GM21619 (cell line): ENCODE measurements around the gene CHST8.
"Not testable (repeated sequence)": the region's sequence is repeated elsewhere in the genome, so short reads cannot be mapped to it uniquely, and the experiment has no call there.

Source experiments
- ATAC-seq: cut with Tn5 transposase; IDR thresholded peaks from one replicate; pipeline ENCODE4 v1.9.1; 2021; ENCODE audit not compliant: unreplicated experiment

Gene CHST8

DNA sequence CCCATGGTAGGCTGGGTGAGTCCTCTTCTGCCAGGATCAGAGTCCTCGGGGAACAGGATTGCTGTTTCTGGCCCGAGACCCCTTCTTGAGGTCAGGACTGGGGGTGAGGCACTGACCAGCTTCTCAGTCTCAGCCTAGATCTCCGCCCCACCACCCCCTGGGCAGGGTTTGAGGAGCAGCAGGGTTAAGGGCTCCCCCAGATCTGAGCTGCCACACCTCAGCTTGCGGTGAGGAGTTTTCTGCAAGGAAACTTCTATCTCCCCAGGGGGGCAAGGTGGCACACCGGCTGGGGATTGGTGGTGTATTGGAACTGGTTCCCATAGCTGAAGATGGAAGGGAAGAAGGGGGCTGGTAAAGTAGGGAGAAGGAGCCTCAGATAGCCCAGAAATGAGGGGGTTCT lies 19.5 kb downstream of the CHST8 start:
- ATAC-seq = no peak

GRCh38 chr19:33641956-33642498 lies 20.3 kb downstream of the CHST8 start:
- ATAC-seq = no peak

- no peak for ATAC-seq
Observed at GRCh38 chr19:33644284-33644836, 22.6 kb downstream of the CHST8 start.

- no peak for ATAC-seq
Observed at GRCh38 chr19:33646306-33646705, 24.6 kb downstream of the CHST8 start.

GRCh38 chr19:33647146-33647545 lies 25.4 kb downstream of the CHST8 start:
- no peak for ATAC-seq

GRCh38 chr19:33649627-33650305 lies 28.0 kb downstream of the CHST8 start:
- no peak for ATAC-seq

- no peak for ATAC-seq
Observed at GRCh38 chr19:33653684-33654083, 31.9 kb downstream of the CHST8 start.

- ATAC-seq = no peak
Observed at GRCh38 chr19:33654840-33655508, 33.2 kb downstream of the CHST8 start.

DNA sequence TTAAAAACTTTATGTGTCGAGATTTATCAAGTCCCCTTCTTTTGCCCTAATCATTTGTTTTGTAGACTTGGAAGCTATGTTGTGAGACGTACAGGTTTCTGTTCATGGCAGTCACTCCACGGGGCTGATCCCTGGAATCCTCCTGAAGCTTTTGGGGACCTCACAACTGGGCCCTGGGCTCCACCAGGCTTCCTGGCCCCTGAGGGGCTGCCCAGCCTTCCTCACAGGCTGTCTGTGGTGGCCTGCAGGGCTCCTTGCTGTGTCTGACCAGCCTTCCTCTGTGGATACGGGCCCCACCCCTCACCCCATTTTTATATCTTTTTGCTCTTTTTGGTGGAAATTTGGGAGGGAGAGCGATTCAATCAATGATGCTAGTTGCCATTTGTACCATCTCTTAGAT lies 38.1 kb downstream of the CHST8 start:
- no peak for ATAC-seq

GRCh38 chr19:33660410-33661124 lies 38.8 kb downstream of the CHST8 start:
- no peak for ATAC-seq

GRCh38 chr19:33661336-33661735 lies 39.6 kb downstream of the CHST8 start:
- ATAC-seq = no peak

DNA sequence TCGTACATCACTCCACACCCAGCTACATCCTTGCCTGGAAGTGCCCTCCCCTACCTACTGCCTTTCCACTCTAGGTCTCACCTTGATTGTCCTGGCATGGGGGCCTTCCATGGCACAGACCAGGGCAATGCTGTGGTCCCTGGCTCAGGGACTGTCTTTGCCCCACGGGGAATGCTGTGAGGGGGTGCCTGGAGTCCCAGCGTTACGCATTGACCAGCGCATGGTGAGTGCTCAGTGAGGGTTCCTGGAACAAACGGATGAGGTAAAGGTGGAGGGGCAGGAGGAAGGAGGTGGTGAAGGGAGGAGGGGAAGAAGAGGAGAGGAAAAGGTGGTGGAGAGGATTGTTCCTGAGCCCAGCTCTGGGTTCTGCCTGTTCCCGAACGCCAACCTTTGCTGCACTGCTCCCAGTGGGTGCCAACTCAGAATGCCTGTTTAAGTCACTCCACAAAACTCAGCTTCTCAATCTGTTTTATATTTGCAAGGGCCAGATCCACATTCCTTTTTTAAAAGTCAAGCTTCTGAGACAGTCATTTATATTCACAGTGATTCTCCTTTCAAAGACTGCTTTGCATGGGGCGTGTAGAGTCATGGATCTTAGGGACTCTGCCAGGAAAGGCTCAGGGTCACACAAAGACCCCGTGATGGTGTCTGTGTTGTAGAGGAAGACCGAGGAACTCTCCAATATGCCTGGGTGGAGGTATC lies 40.8 kb downstream of the CHST8 start:
- no peak for ATAC-seq

- ATAC-seq = not testable (repeated sequence)
Observed at GRCh38 chr19:33663316-33663715, 41.6 kb downstream of the CHST8 start.

- no peak for ATAC-seq
Observed at GRCh38 chr19:33664744-33665143, 43.0 kb downstream of the CHST8 start.

GRCh38 chr19:33665776-33666595 lies 44.2 kb downstream of the CHST8 start:
- ATAC-seq = no peak

DNA sequence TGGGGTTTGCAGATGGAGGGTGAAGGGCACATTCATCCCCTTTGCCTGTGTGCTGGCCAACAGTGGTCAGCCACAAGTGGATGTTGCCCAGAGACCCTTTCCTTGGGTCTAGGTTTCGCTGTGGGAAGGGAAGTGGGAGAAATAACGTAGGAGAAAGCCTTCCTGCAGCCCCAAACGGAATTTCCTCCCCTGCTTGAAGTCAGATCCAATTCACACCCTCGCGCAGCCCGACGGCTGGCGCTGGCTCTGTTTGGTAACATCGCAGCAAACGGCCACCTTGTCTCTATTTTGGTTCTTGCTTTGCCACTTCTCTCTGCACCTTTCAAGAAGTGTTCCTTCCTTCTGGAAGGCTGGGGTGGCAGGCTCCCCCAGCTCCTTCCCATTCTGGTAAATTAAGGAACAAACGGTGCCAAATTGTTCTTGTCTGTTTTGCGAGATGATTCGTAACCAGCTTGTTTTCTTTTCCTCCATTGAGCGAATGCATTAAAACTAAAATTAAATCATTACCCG lies 45.4 kb downstream of the CHST8 start:
- no peak for ATAC-seq

- no peak for ATAC-seq
Observed at GRCh38 chr19:33667881-33668280, 46.1 kb downstream of the CHST8 start.

GRCh38 chr19:33668968-33669367 lies 47.2 kb downstream of the CHST8 start:
- ATAC-seq = no peak

DNA sequence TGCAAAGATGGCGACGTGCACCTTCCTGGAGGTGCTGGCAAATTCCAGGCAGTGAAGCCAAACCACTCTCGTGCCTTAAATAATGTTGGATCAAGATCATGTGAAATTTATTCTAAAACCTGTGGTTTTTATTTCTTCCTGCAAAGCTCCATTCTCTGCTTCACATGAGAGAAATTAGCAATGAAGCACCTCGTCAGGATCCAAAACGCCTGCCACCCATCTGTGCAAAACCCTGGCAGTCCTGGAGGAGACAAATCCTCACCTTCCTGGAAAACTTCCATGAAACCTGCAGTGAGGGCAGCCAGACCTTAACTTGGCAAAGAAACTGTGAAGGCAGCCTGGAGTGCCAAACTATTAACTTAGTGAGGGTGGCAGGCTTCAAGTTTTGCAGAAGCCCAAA lies 47.6 kb downstream of the CHST8 start:
- no peak for ATAC-seq

- ATAC-seq = no peak
Observed at GRCh38 chr19:33670398-33670797, 48.6 kb downstream of the CHST8 start.
